Measurements from ENCODE around the gene SOX11.

Gene SOX11

GRCh38 chr2:5692561-5693286 lies 540 bp downstream of the SOX11 start:
- DNase-seq = no peak

DNA sequence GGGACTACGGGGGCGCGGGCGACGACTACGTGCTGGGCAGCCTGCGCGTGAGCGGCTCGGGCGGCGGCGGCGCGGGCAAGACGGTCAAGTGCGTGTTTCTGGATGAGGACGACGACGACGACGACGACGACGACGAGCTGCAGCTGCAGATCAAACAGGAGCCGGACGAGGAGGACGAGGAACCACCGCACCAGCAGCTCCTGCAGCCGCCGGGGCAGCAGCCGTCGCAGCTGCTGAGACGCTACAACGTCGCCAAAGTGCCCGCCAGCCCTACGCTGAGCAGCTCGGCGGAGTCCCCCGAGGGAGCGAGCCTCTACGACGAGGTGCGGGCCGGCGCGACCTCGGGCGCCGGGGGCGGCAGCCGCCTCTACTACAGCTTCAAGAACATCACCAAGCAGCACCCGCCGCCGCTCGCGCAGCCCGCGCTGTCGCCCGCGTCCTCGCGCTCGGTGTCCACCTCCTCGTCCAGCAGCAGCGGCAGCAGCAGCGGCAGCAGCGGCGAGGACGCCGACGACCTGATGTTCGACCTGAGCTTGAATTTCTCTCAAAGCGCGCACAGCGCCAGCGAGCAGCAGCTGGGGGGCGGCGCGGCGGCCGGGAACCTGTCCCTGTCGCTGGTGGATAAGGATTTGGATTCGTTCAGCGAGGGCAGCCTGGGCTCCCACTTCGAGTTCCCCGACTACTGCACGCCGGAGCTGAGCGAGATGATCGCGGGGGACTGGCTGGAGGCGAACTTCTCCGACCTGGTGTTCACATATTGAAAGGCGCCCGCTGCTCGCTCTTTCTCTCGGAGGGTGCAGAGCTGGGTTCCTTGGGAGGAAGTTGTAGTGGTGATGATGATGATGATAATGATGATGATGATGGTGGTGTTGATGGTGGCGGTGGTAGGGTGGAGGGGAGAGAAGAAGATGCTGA lies 1.4 kb downstream of the SOX11 start:
- DNase-seq = no peak

DNA sequence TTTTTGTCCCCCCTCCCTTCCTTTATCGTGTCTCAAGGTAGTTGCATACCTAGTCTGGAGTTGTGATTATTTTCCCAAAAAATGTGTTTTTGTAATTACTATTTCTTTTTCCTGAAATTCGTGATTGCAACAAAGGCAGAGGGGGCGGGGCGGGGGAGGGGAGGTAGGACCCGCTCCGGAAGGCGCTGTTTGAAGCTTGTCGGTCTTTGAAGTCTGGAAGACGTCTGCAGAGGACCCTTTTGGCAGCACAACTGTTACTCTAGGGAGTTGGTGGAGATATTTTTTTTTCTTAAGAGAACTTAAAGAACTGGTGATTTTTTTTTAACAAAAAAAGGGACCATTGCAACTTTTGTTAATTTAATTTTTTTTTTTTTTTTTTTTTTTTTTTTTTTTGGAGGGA lies 2.1 kb downstream of the SOX11 start:
- DNase-seq = no peak

DNA sequence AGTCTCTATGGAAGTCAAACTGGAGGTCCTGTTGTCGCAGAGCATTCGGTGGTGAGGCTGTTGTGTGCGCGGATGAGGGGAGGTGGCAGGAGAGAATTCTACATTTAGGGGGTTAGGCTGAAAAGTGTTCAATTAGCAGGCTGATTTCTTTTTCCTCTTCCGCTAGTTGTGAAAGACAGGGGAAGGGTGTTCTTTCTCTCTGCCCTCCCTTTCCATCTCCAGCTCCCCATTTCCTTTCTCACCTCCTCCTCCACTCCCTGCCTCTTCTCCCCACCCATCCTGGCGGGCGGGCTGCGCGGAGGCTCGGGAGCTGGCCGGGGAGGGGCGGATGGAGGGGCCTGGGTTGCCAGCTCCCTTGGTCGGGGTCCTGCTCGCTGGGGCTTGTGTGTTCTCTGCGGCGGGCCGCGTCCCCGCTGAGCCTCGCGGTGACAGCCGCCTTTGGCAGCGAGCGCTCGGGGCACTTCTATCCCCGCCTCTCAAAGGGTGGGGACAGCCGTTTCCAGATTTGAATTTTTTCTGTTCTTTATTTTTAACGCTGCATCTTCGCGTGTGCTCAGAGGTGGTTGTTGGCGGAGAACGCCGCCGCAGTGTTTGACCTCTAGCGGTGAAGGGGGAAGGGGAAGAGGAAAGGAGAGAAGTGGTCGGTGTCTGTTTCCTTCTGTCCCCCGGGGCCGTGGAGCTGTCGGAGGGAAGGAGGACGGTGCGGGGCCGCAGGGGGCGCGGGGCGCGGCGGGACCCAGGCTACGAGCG lies 3.6 kb downstream of the SOX11 start:
- DNase-seq = no peak

DNA sequence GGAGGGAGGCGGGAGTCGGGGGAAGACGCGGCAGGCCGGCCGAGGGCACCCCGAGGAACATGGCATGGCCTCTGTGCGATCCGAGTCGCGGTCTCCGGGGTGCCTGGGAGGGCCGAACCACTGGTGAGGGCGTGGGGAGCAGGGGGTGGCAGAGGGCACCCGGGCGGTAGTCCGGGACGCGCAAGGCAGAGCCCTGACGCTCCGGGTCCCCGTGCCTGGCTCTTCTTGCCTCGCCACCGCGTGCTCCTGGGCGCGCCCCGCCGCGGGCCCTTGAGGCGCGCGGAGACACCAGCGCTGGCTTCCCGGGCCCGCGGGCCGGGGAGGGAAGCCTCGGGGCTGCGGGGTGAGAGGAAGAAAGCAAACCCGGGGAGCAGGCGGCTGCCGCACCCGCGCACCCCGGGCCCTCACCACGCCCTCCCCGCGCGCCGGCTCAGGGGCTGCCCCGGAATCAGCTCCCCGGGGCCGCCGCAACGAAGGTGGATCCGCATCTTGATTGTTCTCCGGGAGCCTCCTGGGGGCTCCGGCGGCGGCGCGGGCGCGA lies 4.3 kb downstream of the SOX11 start:
- DNase-seq = no peak

GRCh38 chr2:5696945-5697521 lies 4.8 kb downstream of the SOX11 start:
- no peak for DNase-seq

GRCh38 chr2:5697562-5697961 lies 5.4 kb downstream of the SOX11 start:
- no peak for DNase-seq

DNA sequence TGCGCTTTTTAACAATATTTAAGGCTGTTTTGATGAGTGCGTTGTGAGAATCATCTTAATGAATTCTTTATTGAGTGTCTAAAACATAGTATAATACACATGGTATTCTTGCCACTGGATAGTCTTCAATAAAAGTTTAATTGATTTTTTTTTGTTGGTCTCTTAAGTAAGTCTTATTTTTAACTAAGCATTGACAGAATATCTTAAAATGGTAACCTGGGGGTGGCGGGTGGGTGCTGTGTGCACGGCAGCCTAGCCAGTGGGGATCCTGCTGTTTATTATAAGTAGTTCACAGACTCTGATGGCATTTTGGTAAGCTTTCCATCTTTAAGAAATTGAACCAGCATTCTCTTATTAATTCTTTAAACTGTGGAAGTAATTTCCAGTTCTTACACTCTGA lies 6.0 kb downstream of the SOX11 start:
- no peak for DNase-seq

- DNase-seq = no peak
Observed at GRCh38 chr2:5699963-5700362, 7.8 kb downstream of the SOX11 start.

- DNase-seq = no peak
Observed at GRCh38 chr2:5700551-5700950, 8.4 kb downstream of the SOX11 start.

DNA sequence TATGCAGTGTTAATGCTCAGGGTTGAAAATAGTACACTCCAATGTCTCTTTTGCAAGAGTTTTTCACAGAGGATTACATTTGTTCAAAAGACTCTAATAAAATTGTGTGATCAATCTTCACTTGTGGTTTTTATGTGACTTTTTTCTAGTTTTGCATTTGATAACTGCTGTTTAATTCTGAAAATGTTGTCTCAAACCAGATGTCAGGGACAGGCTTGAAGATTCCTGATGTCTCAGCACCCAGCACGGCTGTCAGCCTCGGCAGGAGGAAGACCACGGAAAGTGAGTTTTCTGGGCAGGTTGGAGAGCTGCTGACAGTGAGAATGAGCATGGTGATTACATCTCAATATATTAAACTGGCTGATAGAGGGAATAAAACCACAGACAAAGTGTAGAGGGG lies 9.1 kb downstream of the SOX11 start:
- no peak for DNase-seq

- no peak for DNase-seq
Observed at GRCh38 chr2:5703166-5703565, 11.0 kb downstream of the SOX11 start.

DNA sequence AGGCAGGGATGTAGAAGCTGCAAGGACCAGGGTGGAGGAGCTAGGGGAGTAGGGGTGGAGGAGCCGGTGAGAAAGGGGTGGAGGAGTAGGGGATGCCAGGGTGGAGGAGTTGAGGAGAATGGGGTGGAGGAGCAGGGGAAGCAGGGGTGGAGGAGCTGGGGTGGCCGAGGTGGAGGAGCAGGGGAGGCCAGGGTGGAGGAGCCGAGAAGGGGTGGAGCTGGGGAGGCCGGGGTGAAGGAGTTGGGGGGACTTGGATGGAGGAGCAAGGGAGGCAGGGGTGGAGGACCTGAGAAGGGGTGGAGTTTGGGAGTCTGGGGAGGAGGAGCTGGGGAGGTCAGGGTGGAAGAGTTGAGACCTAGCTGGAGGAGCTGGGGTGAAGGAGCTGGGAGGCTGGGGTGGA lies 13.3 kb downstream of the SOX11 start:
- no peak for DNase-seq

GRCh38 chr2:5706717-5707455 lies 14.7 kb downstream of the SOX11 start:
- DNase-seq = no peak

- no peak for DNase-seq
Observed at GRCh38 chr2:5710615-5711014, 18.4 kb downstream of the SOX11 start.

GRCh38 chr2:5713101-5713500 lies 20.9 kb downstream of the SOX11 start:
- no peak for DNase-seq

- no peak for DNase-seq
Observed at GRCh38 chr2:5719629-5720334, 27.6 kb downstream of the SOX11 start.

GRCh38 chr2:5720426-5720825 lies 28.2 kb downstream of the SOX11 start:
- no peak for DNase-seq

- DNase-seq = no peak
Observed at GRCh38 chr2:5722236-5722635, 30.1 kb downstream of the SOX11 start.

- no peak for DNase-seq
Observed at GRCh38 chr2:5723791-5724735, 31.9 kb downstream of the SOX11 start.
